Stimulated activated CD4-positive, alpha-beta T cell treated with anti-CD3 and anti-CD28 coated beads, Interleukin-12 subunit alpha, Interleukin-12 subunit beta, amount 100 ng/mL, for 48 hours (primary cell): ENCODE results near the gene PLGRKT.
"Not testable (repeated sequence)": the region's sequence is repeated elsewhere in the genome, so short reads cannot be mapped to it uniquely, and the experiment has no call there.

Experiments used
- DNase-seq, 3 donors: peaks; one replicate each; pipeline ENCODE4 v3.0.0-alpha.2; 2020; ENCODE audit warnings: low read depth in 2 of 3, low spot score in 1 of 3

Gene PLGRKT

DNA sequence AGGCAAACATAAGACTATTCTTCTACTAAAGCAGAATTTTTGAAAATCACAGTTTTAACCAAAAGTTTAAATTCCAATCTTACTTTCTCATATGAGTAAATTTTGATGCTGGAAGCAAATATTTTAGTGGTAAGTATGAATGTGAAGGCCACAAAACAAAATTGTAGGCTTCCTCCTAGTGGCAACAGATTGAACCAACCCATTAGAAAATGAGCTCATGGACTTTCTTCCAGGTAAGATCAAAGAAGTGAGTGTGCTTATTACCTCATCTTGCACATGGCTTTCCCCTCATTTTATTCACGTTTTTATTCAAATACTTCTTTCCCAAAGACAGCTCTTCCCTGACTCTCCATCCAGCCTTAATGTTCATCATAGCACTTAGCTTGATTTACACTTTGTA, 116.7 kb downstream of the PLGRKT start:
- no peak for DNase-seq

DNA sequence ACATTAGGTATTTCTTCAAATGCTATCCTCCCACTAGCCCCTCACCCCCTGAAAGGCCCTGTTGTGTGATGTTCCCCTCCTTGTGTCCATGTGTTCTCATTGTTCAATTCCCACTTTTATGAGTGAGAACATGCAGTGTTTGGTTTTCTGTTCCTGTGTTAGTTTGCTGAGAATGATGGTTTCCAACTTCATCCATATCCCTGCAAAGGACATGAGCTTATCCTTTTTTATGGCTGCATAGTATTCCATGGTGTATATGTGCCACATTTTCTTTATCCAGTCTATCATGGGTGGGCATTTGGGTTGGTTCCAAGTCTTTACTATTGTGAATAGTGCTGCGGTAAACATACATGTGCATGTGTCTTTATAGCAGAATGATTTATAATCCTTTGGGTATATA, 121.3 kb downstream of the PLGRKT start:
- DNase-seq, result not testable (repeated sequence)

- DNase-seq, result no peak
Measured at GRCh38 chr9:5315187-5315923, 122.4 kb downstream of the PLGRKT start.

- DNase-seq, result no peak
Measured at GRCh38 chr9:5310851-5311250, 126.9 kb downstream of the PLGRKT start.
